HG03196 (cell line): ENCODE measurements around the gene CYP8B1.

ENCODE experiments used
- ATAC-seq: cut with Tn5 transposase; IDR thresholded peaks from one replicate; pipeline ENCODE4 v1.9.1; 2021; ENCODE audit not compliant: unreplicated experiment

Gene CYP8B1

GRCh38 chr3:42855219-42855546 is 20.5 kb downstream of the CYP8B1 start:
- no peak for ATAC-seq

GRCh38 chr3:42853739-42854302 is 21.9 kb downstream of the CYP8B1 start:
- no peak for ATAC-seq

GRCh38 chr3:42853056-42853455 is 22.6 kb downstream of the CYP8B1 start:
- no peak for ATAC-seq

- no peak for ATAC-seq
Observed at GRCh38 chr3:42852441-42852840, 23.2 kb downstream of the CYP8B1 start.

GRCh38 chr3:42851228-42851834 is 24.3 kb downstream of the CYP8B1 start:
- no peak for ATAC-seq

GRCh38 chr3:42850263-42850662 is 25.4 kb downstream of the CYP8B1 start:
- no peak for ATAC-seq

- ATAC-seq, result no peak
Observed at GRCh38 chr3:42849017-42849416, 26.7 kb downstream of the CYP8B1 start.

- no peak for ATAC-seq
Observed at GRCh38 chr3:42847731-42848130, 27.9 kb downstream of the CYP8B1 start.

- peak; percentile 57 for ATAC-seq
Observed at GRCh38 chr3:42846685-42847522, 28.8 kb downstream of the CYP8B1 start.

GRCh38 chr3:42844815-42845214 is 30.9 kb downstream of the CYP8B1 start:
- no peak for ATAC-seq

- no peak for ATAC-seq
Observed at GRCh38 chr3:42844412-42844713, 31.3 kb downstream of the CYP8B1 start.

GRCh38 chr3:42843713-42844411 is 31.8 kb downstream of the CYP8B1 start:
- no peak for ATAC-seq

GRCh38 chr3:42841332-42841731 is 34.3 kb downstream of the CYP8B1 start:
- no peak for ATAC-seq

- ATAC-seq, result peak; percentile 81
Observed at GRCh38 chr3:42839616-42840015, 36.1 kb downstream of the CYP8B1 start.

GRCh38 chr3:42838571-42838970 is 37.1 kb downstream of the CYP8B1 start:
- no peak for ATAC-seq

GRCh38 chr3:42836150-42837123 is 39.2 kb downstream of the CYP8B1 start:
- no peak for ATAC-seq

- ATAC-seq, result no peak
Observed at GRCh38 chr3:42831321-42831713, 44.4 kb downstream of the CYP8B1 start.

GRCh38 chr3:42830437-42831320 is 45.0 kb downstream of the CYP8B1 start:
- no peak for ATAC-seq

- no peak for ATAC-seq
Observed at GRCh38 chr3:42829628-42830436, 45.8 kb downstream of the CYP8B1 start.
